GM12801 (cell line): ENCODE measurements around the gene GLG1.

Experiments used
- TF ChIP-seq, protein P1 (sequence below): IDR thresholded peaks from one replicate; pipeline ENCODE4 v1.5.1; 2011; ENCODE audit warnings: control low read depth; ENCODE audit not compliant: insufficient read length; ENCODE audit errors: extremely low read depth

GLG1 gene

DNA sequence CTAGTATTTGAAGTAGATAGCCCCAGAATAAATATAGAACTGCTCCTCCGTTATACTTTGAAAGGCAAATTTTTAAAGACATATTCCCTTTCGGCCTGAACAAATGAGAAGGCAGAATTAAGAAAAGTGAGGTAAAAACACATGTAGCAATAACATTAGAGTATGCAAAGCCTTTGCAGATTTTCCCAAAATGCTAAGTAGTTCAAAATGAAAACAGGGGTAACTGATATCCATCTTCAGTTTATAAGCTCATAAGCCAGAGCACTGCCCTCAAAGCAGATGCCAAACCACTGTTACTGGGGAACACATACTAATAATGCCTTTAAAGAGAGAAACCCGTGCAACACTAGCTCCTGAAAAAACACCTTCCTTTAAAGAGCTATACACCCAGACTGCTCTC is 134.4 kb downstream of the GLG1 start:
- TF ChIP-seq, protein P1, sequence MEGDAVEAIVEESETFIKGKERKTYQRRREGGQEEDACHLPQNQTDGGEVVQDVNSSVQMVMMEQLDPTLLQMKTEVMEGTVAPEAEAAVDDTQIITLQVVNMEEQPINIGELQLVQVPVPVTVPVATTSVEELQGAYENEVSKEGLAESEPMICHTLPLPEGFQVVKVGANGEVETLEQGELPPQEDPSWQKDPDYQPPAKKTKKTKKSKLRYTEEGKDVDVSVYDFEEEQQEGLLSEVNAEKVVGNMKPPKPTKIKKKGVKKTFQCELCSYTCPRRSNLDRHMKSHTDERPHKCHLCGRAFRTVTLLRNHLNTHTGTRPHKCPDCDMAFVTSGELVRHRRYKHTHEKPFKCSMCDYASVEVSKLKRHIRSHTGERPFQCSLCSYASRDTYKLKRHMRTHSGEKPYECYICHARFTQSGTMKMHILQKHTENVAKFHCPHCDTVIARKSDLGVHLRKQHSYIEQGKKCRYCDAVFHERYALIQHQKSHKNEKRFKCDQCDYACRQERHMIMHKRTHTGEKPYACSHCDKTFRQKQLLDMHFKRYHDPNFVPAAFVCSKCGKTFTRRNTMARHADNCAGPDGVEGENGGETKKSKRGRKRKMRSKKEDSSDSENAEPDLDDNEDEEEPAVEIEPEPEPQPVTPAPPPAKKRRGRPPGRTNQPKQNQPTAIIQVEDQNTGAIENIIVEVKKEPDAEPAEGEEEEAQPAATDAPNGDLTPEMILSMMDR: no peak

DNA sequence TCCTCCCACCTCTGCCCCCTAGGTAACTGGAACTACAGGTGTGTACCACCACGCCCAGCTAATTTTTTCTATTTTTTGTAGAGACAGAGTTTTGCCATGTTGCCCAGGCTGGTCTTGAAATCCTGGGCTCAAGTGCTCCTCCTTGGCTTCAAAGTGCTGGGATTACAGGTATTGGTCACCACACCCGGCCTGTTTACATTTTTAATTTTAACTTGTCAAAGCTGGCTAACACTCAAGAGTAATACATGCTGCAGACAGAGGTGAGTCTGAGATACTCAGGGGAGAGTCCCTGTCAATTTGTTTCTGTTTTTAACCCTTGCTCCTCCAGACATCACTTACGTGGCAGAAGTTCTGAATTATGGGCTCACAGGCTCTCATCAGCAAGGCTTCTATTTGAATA is 134.9 kb downstream of the GLG1 start:
- TF ChIP-seq, protein P1: no peak

DNA sequence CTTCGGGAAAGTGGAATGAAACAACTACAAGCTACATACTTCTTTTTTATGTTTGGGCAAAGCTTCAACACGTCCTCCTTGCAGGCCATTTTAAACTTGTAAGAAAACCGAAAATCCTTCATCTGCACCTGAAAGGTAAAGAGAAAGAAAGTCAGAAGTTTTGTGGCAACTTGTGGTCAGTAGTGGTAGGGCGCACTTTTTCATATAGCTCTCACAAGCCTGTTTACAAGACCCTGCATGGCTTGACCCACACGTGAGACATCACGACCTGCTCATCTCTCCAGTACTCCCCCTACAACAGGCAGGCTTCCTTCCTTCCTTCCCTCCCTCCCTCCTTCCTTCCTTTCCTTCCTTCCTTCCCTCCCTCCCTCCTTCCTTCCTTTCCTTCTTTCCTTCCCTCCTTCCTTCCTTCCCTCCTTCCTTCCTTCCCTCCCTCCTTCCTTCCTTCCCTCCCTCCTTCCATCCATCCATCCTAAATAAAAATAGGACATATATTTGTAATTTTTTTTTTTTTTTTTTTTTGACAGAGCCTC is 136.9 kb downstream of the GLG1 start:
- TF ChIP-seq, protein P1: no peak

DNA sequence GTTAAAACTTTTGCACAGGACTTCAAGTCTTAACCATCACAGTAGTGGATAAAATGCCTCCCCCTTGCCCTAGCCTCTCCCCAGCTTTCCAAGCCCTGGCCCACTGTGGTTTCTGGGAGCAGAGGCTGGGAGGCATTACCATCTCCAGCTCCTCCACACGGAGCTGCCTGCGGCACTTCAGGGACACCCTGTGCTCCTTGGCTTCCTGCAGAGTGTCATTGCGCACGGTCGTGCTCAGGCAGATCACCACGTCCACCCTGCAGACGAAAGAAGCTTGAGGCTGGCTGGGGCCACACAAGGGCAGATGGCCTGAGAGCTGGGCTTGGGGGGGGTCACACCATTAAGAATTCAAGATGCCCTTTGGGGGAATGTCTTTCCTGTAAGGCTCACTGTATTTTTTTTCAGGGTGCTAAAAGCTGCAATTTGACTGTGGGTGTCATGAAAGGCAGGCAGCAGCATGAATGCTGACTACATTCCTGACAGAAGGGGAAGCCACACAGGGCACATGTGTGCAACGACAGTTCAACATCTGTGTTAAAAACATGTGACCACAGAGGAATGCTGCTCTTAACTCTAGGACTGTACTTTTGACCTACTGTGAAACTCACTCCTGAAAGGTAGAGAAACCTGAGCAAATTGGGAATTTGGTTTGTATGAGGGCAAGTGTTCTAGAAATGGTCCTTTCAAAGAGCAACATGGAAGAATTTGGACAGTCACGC is 137.9 kb downstream of the GLG1 start:
- TF ChIP-seq, protein P1: no peak

DNA sequence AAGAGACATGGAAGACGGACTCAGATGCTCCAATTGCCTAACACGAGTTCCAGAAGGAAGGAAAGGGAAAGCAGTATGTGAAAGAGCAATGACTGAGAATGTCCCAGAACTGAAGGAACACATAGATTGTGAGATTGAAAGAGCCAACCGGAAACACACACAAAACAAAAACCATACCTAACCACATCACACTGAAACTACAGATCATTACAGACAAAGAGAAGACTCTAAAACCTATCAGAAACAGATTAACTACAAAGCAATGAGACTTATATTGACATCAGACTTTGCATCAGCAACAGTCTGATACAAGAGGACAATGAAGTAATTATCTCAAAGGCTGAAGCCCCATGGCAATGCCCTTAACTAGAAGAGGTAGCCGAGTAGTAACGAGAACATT is 140.0 kb downstream of the GLG1 start:
- TF ChIP-seq, protein P1: no peak

DNA sequence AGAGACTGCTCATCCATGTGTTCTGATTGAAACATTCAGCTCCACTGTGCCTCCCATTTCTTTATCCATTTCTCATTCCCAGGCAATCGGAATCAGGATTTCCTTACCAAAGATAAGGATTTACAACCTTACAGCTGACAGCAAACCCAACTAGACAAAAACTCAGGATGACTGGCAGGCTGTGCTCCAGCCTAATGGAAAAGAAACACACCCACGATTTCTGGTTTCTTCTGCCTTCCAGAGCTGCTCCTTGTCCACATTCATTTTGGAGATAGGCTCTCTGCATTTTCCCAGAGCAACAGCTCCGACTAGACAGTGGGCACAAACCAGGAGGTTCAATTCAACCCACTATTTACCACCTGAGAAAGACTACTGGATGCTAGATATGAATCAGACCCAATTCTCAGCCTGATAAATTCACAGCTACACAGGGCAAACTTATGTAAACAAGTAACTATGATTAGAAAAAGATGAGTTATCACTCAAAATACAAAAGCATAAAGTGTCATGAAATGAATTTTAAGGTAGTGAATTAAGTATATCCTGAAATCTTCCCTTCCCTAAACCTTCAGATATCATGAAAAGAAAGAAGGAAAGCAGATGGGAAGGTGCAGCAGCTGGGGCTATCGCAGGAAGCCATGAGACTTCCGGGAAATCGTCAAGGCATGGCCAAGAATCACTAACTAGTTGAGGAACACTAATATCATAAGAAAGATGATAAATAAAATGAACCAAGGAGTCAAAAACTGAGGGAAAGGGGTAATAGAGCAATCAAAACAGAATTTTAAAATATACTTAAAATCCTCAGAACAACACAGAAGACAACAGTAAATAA is 140.8 kb downstream of the GLG1 start:
- TF ChIP-seq, protein P1: no peak

DNA sequence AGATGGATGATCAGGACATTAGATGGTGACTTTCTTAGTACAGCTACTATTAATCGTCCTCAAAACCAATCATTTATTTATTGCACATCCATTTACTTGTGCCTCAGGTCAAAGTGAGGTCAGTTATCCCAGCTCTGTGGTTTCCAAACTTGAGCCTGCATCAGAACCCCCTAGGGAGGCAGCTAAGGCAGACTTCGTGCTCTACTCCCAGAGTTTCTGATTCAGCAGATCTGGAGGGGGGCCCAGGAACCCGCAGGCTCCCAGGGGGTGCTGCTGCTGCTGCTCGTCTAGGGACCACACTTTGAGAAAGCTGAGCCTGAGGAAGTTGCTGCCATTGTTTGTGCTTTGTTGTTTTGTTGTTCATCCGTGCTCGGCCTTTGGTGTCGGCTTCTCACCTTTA is 141.6 kb downstream of the GLG1 start:
- TF ChIP-seq, protein P1: no peak
